ENCODE results near the gene SLC5A9. TPM values are rescaled to one million over a fixed set of nuclear protein-coding genes. Genes with fewer than 3 reads are reported as not detected.
"Not testable (repeated sequence)": the region's sequence is repeated elsewhere in the genome, so short reads cannot be mapped to it uniquely, and the experiment has no call there.

Gene SLC5A9
- total RNA-seq, 4 donors from 2014 or later = not detected

- H3K9me3 ChIP-seq = peaks cover 0 to 5% (median 0%) of the 10 kb centered on the region in 4 donors
- no peak for DNase-seq (ENCODE audit: low spot score in 2 of 2)
- TF ChIP-seq EP300 (IDR thresholded peaks at IDR 0.05) (no peak), CTCF (IDR thresholded peaks at IDR 0.05) (no peak), POLR2A (IDR thresholded peaks at IDR 0.05) (no peak)
- H3K27ac ChIP-seq = no peak overlapping the region
- 61 to 69% methylated on average over 1 of the region's 1 CpG for WGBS, 2 donors
- H3K4me3 ChIP-seq = no peak overlapping the region
- no peaks in the 10 kb centered on the region for H3K27me3 ChIP-seq
- H3K36me3 ChIP-seq = peaks cover 0 to 7% (median 0%) of the 10 kb centered on the region in 3 donors
- H3K4me1 ChIP-seq = no peaks in the 10 kb centered on the region
These were observed 40.5 kb downstream of the SLC5A9 start for GRCh38 chr1:48263041-48263440.

- Histone ChIP-seq H3K9me3 (peaks cover 0 to 5% (median 0%) of the 10 kb centered on the region in 4 donors), H3K4me3 (no peak overlapping the region), H3K36me3 (peaks cover 0 to 7% (median 0%) of the 10 kb centered on the region in 3 donors), H3K27ac (no peak overlapping the region), H3K4me1 (no peaks in the 10 kb centered on the region), H3K27me3 (no peaks in the 10 kb centered on the region)
- WGBS, 2 donors = 45 to 47% methylated on average over 2 of the region's 2 CpGs
- TF ChIP-seq EP300 (IDR thresholded peaks at IDR 0.05) = no peak
- no peak for TF ChIP-seq CTCF (IDR thresholded peaks at IDR 0.05)
- no peak for TF ChIP-seq POLR2A (IDR thresholded peaks at IDR 0.05)
- DNase-seq (ENCODE audit: low spot score in 2 of 2) = no peak
These were observed 44.1 kb downstream of the SLC5A9 start for GRCh38 chr1:48266576-48266975.

- not testable (repeated sequence) for H3K9me3 ChIP-seq; H3K4me3 ChIP-seq; H3K27ac ChIP-seq; H3K27me3 ChIP-seq; H3K4me1 ChIP-seq; DNase-seq (ENCODE audit: low spot score in 2 of 2); H3K36me3 ChIP-seq
- 91 to 95% methylated on average over 10 of the region's 10 CpGs for WGBS, 2 donors
These were observed 54.9 kb downstream of the SLC5A9 start for GRCh38 chr1:48277437-48277836.

GRCh38 chr1:48282329-48282728 is 59.8 kb downstream of the SLC5A9 start:
- DNase-seq (ENCODE audit: low spot score in 2 of 2); H3K4me1 ChIP-seq; H3K27me3 ChIP-seq: not testable (repeated sequence)

GRCh38 chr1:48284696-48285420 is 62.3 kb downstream of the SLC5A9 start:
- not testable (repeated sequence) for H3K4me3 ChIP-seq; H3K4me1 ChIP-seq; H3K36me3 ChIP-seq; DNase-seq (ENCODE audit: low spot score in 2 of 2); H3K27ac ChIP-seq; H3K27me3 ChIP-seq
- WGBS, 2 donors = 70 to 79% methylated on average over 5 to 10 of the region's 10 CpGs
- H3K9me3 ChIP-seq = peaks cover 0 to 19% (median 0%) of the 10 kb centered on the region in 4 donors

More at GRCh38 chr1:48282329-48282728, 59.8 kb downstream of the SLC5A9 start:
- H3K36me3 ChIP-seq, H3K4me3 ChIP-seq, H3K9me3 ChIP-seq, H3K27ac ChIP-seq: not testable (repeated sequence)

GRCh38 chr1:48285525-48285924 is 63.0 kb downstream of the SLC5A9 start:
- Histone ChIP-seq H3K4me1 (no peaks in the 10 kb centered on the region), H3K27me3 (no peaks in the 10 kb centered on the region), H3K9me3 (peaks cover 0 to 19% (median 0%) of the 10 kb centered on the region in 4 donors), H3K36me3 (peaks cover 0 to 9% (median 0%) of the 10 kb centered on the region in 3 donors), H3K27ac (no peak overlapping the region), H3K4me3 (no peak overlapping the region)
- WGBS, 2 donors = 91 to 97% methylated on average over 3 of the region's 3 CpGs
- TF ChIP-seq POLR2A (IDR thresholded peaks at IDR 0.05) = no peak
- TF ChIP-seq CTCF (IDR thresholded peaks at IDR 0.05) = no peak
- TF ChIP-seq EP300 (IDR thresholded peaks at IDR 0.05) = no peak
- no peak for DNase-seq (ENCODE audit: low spot score in 2 of 2)
